WTC11 (cell line): ENCODE results near the gene GALNT7.

Source experiments
- ARID4B ChIP-seq: sonication (generic); formaldehyde crosslinking; IDR thresholded peaks from 2 replicates; pipeline ENCODE4 v1.8.0; 2023; ENCODE audit warnings: missing genetic modification reagents, mild to moderate bottlenecking, borderline replicate concordance
- CBFB ChIP-seq: sonication (generic); formaldehyde crosslinking; IDR thresholded peaks from 2 replicates; pipeline ENCODE4 v1.8.1; 2022; ENCODE audit warnings: mild to moderate bottlenecking, low read depth, missing genetic modification reagents
- CTCF ChIP-seq: fragments of 200-600 bp; IDR thresholded peaks from 2 replicates; pipeline ENCODE4 v1.8.0; 2022; ENCODE audit warnings: antibody characterized with exemption
- E2F1 ChIP-seq: sonication (generic); formaldehyde crosslinking; IDR thresholded peaks from 2 replicates; pipeline ENCODE4 v1.8.0; 2022; ENCODE audit warnings: mild to moderate bottlenecking, missing genetic modification reagents
- ESRRA ChIP-seq: sonication (generic); formaldehyde crosslinking; IDR thresholded peaks from 2 replicates; pipeline ENCODE4 v1.8.1; 2022; ENCODE audit warnings: mild to moderate bottlenecking, missing genetic modification reagents, borderline replicate concordance
- FOXK1 ChIP-seq: sonication (generic); formaldehyde crosslinking; IDR thresholded peaks from 2 replicates; pipeline ENCODE4 v1.8.0; 2022; ENCODE audit warnings: mild to moderate bottlenecking, moderate library complexity, missing genetic modification reagents
- HMGXB4 ChIP-seq: sonication (generic); formaldehyde crosslinking; IDR thresholded peaks from 2 replicates; pipeline ENCODE4 v1.8.1; 2023; ENCODE audit warnings: mild to moderate bottlenecking, moderate library complexity, missing genetic modification reagents
- MAX ChIP-seq: sonication (generic); formaldehyde crosslinking; IDR thresholded peaks from 2 replicates; pipeline ENCODE4 v1.8.0; 2022; ENCODE audit warnings: mild to moderate bottlenecking, missing genetic modification reagents
- PREB ChIP-seq: sonication (generic); formaldehyde crosslinking; IDR thresholded peaks from 2 replicates; pipeline ENCODE4 v1.8.1; 2022; ENCODE audit warnings: mild to moderate bottlenecking, missing genetic modification reagents, moderate library complexity, borderline replicate concordance
- SMAD3 ChIP-seq: sonication (generic); formaldehyde crosslinking; IDR thresholded peaks from 2 replicates; pipeline ENCODE4 v1.8.0; 2022; ENCODE audit warnings: missing genetic modification reagents, mild to moderate bottlenecking, borderline replicate concordance
- SMAD4 ChIP-seq: sonication (generic); formaldehyde crosslinking; IDR thresholded peaks from 2 replicates; pipeline ENCODE4 v1.8.0; 2022; ENCODE audit warnings: mild to moderate bottlenecking, missing genetic modification reagents
- SP1 ChIP-seq: sonication (generic); formaldehyde crosslinking; conservative IDR thresholded peaks from 2 replicates; pipeline ENCODE4 v1.8.1; 2022; ENCODE audit warnings: missing genetic modification reagents
- TCF7 ChIP-seq: sonication (generic); formaldehyde crosslinking; IDR thresholded peaks from 2 replicates; pipeline ENCODE4 v1.8.0; 2022; ENCODE audit warnings: mild to moderate bottlenecking, low read depth, missing genetic modification reagents, moderate library complexity
- ZSCAN18 ChIP-seq: fragments of 250-450 bp; sonication (Bioruptor Pico); IDR thresholded peaks from 2 replicates; pipeline ENCODE4 v2.1.2; 2022; ENCODE audit warnings: mild to moderate bottlenecking, moderate library complexity

GRCh38 chr4:173214661-173215060, 46.0 kb downstream of the GALNT7 start:
- TF ChIP-seq CTCF (no peak), SMAD4 (CRISPR knock-in tag) (no peak), SP1 (CRISPR knock-in tag) (no peak), MAX (CRISPR knock-in tag) (no peak), SMAD3 (CRISPR knock-in tag) (no peak), CBFB (no peak), ESRRA (no peak), FOXK1 (CRISPR knock-in tag) (no peak), ZSCAN18 (no peak), E2F1 (no peak), PREB (no peak), HMGXB4 (no peak), TCF7 (no peak), ARID4B (CRISPR knock-in tag) (no peak)
